ENCODE data around the gene FCSK. TPM values are rescaled to one million over a fixed set of nuclear protein-coding genes. Genes with fewer than 3 reads are reported as not detected.
"Not testable (repeated sequence)": the region's sequence is repeated elsewhere in the genome, so short reads cannot be mapped to it uniquely, and the experiment has no call there.

The FCSK gene
- total RNA-seq, 1 donor from 2014 or later: 17.2 TPM

DNA sequence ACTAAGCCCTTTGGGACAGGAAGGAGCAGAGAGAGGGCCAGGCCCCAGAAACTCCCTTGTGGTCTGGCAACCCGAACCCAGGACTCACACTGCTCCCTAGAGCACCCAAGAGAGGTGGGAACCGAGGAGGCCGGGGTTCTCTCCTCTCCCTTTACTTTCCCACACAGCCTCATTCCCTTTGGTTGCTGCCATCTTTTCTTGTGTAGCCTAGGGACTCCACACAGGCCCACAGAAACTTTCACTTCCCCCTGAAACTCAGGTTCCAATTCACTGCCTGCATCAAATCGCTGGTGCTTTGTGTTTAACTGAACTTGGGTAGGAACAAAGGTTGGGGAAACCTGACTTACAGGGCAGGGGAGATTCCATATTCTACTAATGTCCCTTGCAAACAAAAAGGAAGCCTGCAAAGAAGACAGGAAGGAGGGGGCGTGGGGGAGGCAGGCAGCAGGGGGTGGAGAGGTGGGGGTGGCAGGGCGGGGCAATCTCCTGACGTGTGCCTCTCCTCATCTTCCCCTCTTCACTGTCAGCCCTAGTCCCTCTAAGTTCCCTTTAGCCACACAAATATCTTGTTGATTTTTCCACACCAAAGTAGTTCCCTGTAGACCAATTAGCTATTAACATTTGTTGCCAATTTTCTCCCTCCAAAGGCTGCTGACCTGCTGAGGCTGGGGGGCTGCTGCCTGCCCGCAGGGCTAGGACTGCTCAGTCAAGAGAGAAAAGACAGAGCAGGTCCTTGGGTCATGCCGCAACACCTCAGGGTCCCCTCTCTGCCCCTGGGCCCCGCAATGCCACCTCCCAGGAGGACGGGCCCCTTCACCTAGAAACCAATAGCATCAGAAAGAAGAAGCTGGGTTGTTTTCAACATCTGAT, 23.5 kb upstream of the FCSK start:
- no peak for DNase-seq (ENCODE audit: extremely low read depth, low read depth, low spot score)

DNA sequence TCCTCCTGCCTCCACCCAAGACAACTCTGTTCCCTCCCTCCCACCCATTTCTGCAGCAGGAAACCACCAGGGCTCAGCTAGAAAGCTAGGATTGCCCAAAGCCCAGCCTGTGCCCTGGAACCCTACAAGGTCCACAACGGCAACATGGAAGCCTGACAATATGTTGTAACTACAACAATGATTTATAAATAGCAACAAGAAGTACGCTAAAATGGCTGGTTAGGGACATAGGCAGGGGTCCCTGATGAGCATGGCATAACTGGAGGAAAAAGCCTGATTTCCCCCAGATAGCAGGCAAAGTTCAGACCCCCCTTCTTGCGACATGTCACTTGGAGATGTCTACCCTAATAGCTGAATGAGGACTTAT, 22.1 kb upstream of the FCSK start:
- no peak for DNase-seq (ENCODE audit: extremely low read depth, low read depth, low spot score)

DNA sequence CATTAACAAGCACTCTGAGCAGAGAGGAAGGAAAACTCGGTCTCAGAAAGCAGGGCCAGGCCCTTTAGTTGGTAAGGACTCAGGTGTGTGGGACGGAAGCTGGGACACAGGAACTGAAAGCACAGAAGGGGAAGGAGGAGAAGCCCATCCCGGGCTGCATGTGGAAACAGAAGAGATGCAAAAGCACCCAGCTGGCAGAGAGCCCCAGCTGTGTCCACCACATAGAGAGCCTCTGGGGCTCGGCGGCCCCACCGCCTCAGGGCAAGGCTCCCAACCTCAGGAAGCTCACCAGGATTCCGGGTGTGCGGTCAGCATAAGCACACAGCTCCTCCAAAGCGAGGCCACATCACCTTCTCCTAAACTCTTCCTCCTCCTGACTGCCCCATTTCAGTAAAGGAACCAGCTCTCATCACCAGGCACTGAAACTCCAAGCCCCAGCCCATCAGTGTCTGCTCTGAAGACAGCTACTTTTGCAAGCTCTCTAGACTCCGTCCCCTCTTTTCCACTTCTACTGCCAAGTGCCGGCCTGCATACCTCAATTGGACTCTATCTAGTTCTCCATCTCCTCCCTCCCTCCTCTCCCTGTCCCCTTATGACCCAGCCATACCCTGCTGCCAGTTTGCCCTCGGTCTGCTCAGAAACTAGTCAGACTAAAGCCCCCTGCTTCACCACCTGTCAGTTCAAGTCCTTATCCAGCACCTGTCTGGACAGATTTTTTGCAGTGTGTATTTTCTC, 21.5 kb upstream of the FCSK start:
- no peak for DNase-seq (ENCODE audit: extremely low read depth, low read depth, low spot score)

- DNase-seq (ENCODE audit: extremely low read depth, low read depth, low spot score): peak; percentile 50
These were observed 20.8 kb upstream of the FCSK start for GRCh38 chr16:70433458-70434103.

- DNase-seq (ENCODE audit: extremely low read depth, low read depth, low spot score): no peak
These were observed 19.7 kb upstream of the FCSK start for GRCh38 chr16:70434484-70435260.

DNA sequence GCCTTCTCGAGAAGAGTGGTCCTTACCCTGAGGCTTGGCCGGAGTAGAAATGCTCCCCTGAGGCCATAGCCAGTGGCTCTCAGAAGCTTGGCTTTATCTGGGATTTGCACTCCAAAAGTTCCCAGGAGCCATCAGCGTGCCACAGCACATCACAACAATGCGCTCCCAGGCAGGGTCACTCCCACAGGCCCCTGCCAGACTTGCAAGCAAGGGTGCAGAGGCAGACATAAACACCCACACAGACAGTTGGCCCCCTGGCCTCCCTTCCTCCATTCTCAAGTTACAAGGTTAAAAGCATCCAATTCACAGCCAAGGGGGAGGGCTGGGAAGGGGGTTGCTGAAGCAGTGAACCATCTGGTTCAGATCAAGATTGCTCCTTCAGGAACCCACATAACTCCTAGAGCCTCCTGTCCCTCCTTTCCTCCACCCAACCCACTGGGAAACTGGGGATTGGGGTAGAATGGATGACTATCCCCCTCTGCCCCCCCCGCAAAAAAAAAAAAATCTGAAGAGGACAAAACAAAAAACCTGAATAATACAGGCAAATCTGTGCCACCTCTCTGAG, 17.3 kb upstream of the FCSK start:
- DNase-seq (ENCODE audit: extremely low read depth, low read depth, low spot score): no peak

- DNase-seq (ENCODE audit: extremely low read depth, low read depth, low spot score): no peak
These were observed 16.5 kb upstream of the FCSK start for GRCh38 chr16:70437582-70438557.

DNA sequence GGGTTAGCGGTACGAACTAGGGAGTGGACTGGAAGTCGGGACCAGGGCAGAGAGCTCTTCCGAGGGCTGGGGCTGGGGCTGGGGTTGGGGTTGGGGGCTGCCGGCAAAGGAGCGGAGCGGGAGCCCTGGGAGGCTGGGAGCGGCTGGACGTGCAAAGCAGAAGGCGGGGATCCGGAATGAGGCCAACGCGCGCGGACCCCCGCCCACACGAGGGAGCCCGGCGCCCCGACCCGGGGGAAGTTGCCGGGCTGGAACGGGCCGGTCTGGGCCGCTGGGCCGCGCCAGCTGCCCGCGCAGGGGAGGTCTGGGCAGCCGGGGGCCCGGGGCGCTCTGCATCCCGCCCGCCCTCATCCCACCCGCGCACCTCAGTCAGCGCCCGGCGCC, 15.8 kb upstream of the FCSK start:
- no peak for DNase-seq (ENCODE audit: extremely low read depth, low read depth, low spot score)

GRCh38 chr16:70438969-70439862, 15.2 kb upstream of the FCSK start, which contains the start of gene ST3GAL2:
Gene ST3GAL2 (minus strand): TSS chr16:70439100. CDS start chr16:70398530, 40,570 bp downstream.
- no peak for DNase-seq (ENCODE audit: extremely low read depth, low read depth, low spot score)

DNA sequence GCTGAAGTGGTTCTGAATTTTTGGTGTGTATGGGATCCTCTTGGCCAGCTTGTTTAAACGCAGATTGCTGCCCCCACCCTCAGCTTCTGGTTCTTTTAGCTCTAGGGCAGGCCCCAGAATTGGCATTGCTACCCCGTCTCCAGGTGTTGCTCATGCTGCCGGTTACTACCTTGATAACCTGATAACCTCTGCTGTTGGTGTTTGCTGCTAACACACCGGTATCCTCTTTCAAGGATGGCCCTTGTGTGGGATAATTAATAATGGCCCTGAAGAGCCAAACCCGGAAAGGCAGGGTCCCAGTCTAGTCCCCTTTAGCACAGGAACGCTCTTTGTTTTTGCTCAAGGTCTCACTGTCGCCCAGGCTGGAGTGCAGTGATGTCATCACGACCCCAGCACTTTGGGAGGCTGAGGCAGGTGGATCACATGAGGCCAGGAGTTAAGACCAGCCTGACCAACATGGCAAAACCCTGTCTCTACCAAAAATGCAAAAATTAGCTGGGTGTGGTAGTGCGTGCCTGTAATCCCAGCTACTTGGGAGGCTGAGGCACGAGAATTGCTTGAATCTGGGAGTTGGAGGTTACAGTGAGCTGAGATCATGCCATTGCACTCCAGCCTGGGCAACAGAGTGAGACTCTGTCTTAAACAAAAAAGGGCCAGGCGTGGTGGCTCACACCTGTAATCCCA, 14.2 kb upstream of the FCSK start:
- no peak for DNase-seq (ENCODE audit: extremely low read depth, low read depth, low spot score)

- no peak for DNase-seq (ENCODE audit: extremely low read depth, low read depth, low spot score)
These were observed 12.9 kb upstream of the FCSK start for GRCh38 chr16:70441406-70441990.

GRCh38 chr16:70442344-70442743, 12.1 kb upstream of the FCSK start:
- DNase-seq (ENCODE audit: extremely low read depth, low read depth, low spot score): no peak

GRCh38 chr16:70444249-70445063, 9.9 kb upstream of the FCSK start:
- DNase-seq (ENCODE audit: extremely low read depth, low read depth, low spot score): no peak

DNA sequence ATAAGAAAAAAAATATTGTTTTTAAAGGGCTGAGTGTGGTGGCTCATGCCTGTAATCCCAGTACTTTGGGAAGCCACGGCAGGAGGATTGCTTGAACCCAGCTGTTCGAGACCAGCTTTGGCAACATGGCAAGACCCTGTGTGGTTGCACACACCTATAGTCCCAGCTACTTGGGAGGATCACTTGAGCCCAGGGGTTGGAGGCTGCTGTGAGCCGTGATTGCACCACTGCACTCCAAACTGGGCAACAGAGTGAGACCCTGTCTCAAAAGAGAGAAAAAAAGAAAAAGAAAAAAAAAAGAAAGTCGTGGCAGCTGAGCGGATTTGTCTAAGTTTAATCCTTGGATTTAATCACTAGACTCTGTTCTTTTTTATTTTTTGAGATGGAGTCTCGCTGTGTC, 6.3 kb upstream of the FCSK start:
- DNase-seq (ENCODE audit: extremely low read depth, low read depth, low spot score): no peak

DNA sequence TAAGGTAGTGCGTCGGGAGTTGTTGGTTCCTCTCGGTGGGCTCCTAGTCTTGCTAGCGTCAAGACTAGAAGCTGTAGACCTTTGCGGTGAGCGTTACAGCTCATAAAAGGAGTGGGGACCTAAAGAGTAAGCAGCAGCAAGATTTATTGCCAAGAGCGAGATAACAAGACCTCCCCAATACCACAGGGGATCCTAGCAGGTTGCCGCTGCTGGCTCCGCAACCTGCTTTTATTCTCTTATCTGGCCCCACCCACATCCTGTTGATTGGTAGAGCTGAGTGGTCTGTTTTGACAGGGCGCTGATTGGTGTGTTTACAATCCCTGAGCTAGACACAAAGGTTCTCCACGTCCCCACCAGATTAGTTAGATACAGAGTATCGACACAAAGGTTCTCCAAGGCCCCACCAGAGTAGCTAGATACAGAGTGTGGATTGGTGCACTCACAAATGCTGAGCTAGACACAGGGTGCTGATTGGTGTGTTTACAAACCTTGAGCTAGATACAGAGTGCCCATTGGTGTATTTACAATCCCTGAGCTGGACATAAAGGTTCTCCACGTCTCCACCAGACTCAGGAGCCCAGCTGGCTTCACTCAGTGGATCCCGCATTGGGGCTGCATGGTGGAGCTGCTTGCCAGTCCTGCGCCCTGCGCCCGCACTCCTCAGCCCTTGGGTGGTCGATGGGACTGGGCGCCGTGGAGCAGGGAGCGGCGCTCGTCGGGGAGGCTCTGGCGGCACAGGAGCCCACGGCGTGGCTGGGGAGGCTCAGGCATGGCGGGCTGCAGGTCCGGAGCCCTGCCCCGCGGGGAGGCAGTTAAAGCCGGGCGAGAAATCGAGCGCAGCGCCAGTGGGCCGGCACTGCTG, 4.0 kb upstream of the FCSK start:
- DNase-seq (ENCODE audit: extremely low read depth, low read depth, low spot score): not testable (repeated sequence)

DNA sequence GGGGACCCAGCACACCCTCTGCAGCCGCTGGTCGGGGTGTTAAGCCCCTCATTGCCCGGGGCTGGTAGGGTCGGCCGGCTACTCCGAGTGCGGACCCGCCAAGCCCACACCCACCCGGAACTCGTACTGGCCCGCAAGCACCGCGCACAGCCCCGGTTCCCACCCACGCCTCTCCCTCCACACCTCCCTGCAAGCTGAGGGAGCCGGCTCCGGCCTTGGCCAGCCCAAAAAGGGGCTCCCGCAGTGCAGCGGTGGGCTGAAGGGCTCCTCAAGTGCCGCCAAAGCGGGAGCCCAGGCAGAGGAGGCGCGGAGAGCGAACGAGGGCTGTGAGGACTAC, 3.4 kb upstream of the FCSK start:
- not testable (repeated sequence) for DNase-seq (ENCODE audit: extremely low read depth, low read depth, low spot score)
